Spleen (tissue), 11 donors: ENCODE data around the gene ANKS1B. TPM values are rescaled to one million over a fixed set of nuclear protein-coding genes. Genes with fewer than 3 reads are reported as not detected.

Experiments
- DNase-seq: peaks from one replicate; pipeline ENCODE4 v3.0.0-alpha.2; 2020
- H3K27ac ChIP-seq, 8 donors: fragments of 200-600 bp; sonication (generic) in 7 of 8; 1 replicate in 4 of 8; 2 replicates in 4 of 8; pipeline versions ENCODE4 v1.5.0 to v1.8.0; 2016 to 2021; ENCODE audit warnings: inconsistent platforms in 4 of 8, mild to moderate bottlenecking in 4 of 8, moderate library complexity in 1 of 8
- H3K27me3 ChIP-seq, 7 donors: fragments of 200-600 bp; sonication (generic) in 6 of 7; replicated peaks in 1 of 7; 1 replicate in 4 of 7; 2 replicates in 3 of 7; pipeline versions ENCODE4 v1.5.0 to v1.8.0; 2016 to 2021; ENCODE audit warnings: inconsistent platforms in 3 of 7, mild to moderate bottlenecking in 1 of 7
- H3K36me3 ChIP-seq, 6 donors: fragments of 200-600 bp; sonication (generic) in 5 of 6; 1 replicate in 4 of 6; 2 replicates in 2 of 6; pipeline versions ENCODE4 v1.5.0 to v1.8.0; 2016 to 2021; ENCODE audit warnings: inconsistent platforms in 2 of 6
- H3K4me1 ChIP-seq, 6 donors: fragments of 200-600 bp; sonication (generic) in 5 of 6; 1 replicate in 3 of 6; 2 replicates in 3 of 6; pipeline versions ENCODE4 v1.5.0 to v1.8.0; 2016 to 2021; ENCODE audit warnings: inconsistent platforms in 3 of 6
- H3K4me3 ChIP-seq, 8 donors: fragments of 200-600 bp; sonication (generic) in 7 of 8; 1 replicate in 4 of 8; 2 replicates in 4 of 8; pipeline versions ENCODE4 v1.5.0 to v1.8.0; 2016 to 2021; ENCODE audit warnings: inconsistent platforms in 4 of 8, mild to moderate bottlenecking in 4 of 8, moderate library complexity in 2 of 8
- H3K9me3 ChIP-seq, 8 donors: fragments of 200-600 bp; sonication (generic) in 7 of 8; 1 replicate in 4 of 8; 2 replicates in 4 of 8; pipeline versions ENCODE4 v1.5.0 to v1.8.0; 2016 to 2021; ENCODE audit warnings: inconsistent platforms in 4 of 8
- POLR2A ChIP-seq, 3 donors: fragments of 450-650 bp; IDR thresholded peaks; one replicate each; pipeline ENCODE4 v1.5.1; 2017; ENCODE audit warnings: antibody characterized with exemption in 3 of 3, mild to moderate bottlenecking in 1 of 3
- POLR2AphosphoS5 ChIP-seq, 3 donors: sonication (generic); formaldehyde crosslinking; IDR thresholded peaks; one replicate each; pipeline ENCODE4 v1.5.1; 2017; ENCODE audit warnings: antibody characterized with exemption in 3 of 3
- WGBS, 5 donors: extraction: QIAGEN DNeasy Blood & Tissue Kit in 3 of 5; methylation state at CpG; one replicate each; pipeline versions ENCODE4 v1.1.5 to v1.1.7; 2013 to 2018; 5-methylcytosine and 5-hydroxymethylcytosine counted together
- intact Hi-C: fragments of 100-400 bp; cut with DNase I; formaldehyde crosslinking; loops from one replicate; pipeline ENCODE4 v1.15.0; 2023; ENCODE audit warnings: low total_unique reads
- polyA plus RNA-seq, 3 donors: library from polyadenylated mRNA; stranded (reverse); fragments of 200-250 nt; gene quantifications; one replicate each; pipeline ENCODE4 v1.2.1, GENCODE V29; 2013
- total RNA-seq, 7 donors: library from RNA; depleted of rRNA in 3 of 7; stranded (reverse); fragments of >200 nt in 3 of 7; fragmentation: NEBNext Ultra II Directional in 4 of 7; extraction: Animal tissue kit (Norgen Biotek cat#: 25700) in 4 of 7; gene quantifications; one replicate each; pipeline versions ENCODE4 v1.1.0 to v1.2.1, GENCODE V29; 2016 to 2021
- TF ChIP-seq, protein P1 (sequence below), 11 experiments: fragments of 200-600 bp in 7 of 11; fragments of 450-650 bp in 4 of 11; sonication (generic) in 4 of 11; IDR thresholded peaks in 8 of 11; conservative IDR thresholded peaks in 3 of 11; 1 replicate in 7 of 11; 2 replicates in 4 of 11; pipeline versions ENCODE4 v1.4.0 to v1.8.0; 2016 to 2021; ENCODE audit warnings: antibody characterized with exemption in 11 of 11, inconsistent platforms in 4 of 11, mild to moderate bottlenecking in 1 of 11
- donor health status: healthy with polysubstance abuse.
- donor health status: DM: no; HTN: no; CAD: no; lungs with moderate emphysema.
- donor health status: DM: no; HTN: no; CAD: no.
- donor health status: Bipolar disorder and iron deficiency.
- donor health status: healthy.
- donor health status: DM: no; HTN: no; CAD: no.
- donor health status: DM: yes; HTN: yes; CAD: no.

ANKS1B gene
- total and polyA plus RNA-seq, 10 donors = 0.21 to 8.0 (median 4.2) TPM

DNA sequence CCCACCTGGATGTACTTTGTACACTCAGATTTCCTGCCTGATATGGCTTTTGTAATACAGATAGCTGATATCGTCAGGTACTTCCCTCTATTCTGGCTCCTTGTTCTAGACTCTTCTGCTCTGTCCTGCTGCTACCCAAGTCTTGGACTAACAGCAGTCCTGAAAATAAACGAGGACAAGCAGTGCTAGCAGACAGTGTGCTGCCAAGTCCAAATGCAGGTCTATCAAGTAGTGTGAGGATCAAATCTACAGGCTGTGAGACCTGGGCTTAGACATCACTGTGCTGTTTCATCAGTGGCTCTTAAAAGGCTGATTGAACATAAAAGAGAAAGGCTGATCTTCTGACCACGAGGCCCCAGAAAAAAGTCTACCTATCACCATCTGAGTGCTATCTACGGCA lies 921.6 kb downstream of the ANKS1B start:
- WGBS, 5 donors = 55 to 68% (median 63%) methylated on average over 4 of the region's 4 CpGs
- H3K36me3 ChIP-seq = no peaks in the 10 kb centered on the region
- TF ChIP-seq, protein P1, sequence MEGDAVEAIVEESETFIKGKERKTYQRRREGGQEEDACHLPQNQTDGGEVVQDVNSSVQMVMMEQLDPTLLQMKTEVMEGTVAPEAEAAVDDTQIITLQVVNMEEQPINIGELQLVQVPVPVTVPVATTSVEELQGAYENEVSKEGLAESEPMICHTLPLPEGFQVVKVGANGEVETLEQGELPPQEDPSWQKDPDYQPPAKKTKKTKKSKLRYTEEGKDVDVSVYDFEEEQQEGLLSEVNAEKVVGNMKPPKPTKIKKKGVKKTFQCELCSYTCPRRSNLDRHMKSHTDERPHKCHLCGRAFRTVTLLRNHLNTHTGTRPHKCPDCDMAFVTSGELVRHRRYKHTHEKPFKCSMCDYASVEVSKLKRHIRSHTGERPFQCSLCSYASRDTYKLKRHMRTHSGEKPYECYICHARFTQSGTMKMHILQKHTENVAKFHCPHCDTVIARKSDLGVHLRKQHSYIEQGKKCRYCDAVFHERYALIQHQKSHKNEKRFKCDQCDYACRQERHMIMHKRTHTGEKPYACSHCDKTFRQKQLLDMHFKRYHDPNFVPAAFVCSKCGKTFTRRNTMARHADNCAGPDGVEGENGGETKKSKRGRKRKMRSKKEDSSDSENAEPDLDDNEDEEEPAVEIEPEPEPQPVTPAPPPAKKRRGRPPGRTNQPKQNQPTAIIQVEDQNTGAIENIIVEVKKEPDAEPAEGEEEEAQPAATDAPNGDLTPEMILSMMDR (IDR thresholded peaks at IDR 0.05 in 8 of 11, conservative IDR thresholded peaks at IDR 0.05 in 3 of 11) = no peak
- no peak for TF ChIP-seq POLR2A (IDR thresholded peaks at IDR 0.05)
- no peak for TF ChIP-seq POLR2AphosphoS5 (IDR thresholded peaks at IDR 0.05)
- H3K9me3 ChIP-seq = no peaks in the 10 kb centered on the region
- no peak for DNase-seq
- intact Hi-C loops = no loop called here
- H3K27me3 ChIP-seq = no peaks in the 10 kb centered on the region
- H3K4me3 ChIP-seq = no peak overlapping the region
- no peak overlapping the region for H3K27ac ChIP-seq
- no peaks in the 10 kb centered on the region for H3K4me1 ChIP-seq

DNA sequence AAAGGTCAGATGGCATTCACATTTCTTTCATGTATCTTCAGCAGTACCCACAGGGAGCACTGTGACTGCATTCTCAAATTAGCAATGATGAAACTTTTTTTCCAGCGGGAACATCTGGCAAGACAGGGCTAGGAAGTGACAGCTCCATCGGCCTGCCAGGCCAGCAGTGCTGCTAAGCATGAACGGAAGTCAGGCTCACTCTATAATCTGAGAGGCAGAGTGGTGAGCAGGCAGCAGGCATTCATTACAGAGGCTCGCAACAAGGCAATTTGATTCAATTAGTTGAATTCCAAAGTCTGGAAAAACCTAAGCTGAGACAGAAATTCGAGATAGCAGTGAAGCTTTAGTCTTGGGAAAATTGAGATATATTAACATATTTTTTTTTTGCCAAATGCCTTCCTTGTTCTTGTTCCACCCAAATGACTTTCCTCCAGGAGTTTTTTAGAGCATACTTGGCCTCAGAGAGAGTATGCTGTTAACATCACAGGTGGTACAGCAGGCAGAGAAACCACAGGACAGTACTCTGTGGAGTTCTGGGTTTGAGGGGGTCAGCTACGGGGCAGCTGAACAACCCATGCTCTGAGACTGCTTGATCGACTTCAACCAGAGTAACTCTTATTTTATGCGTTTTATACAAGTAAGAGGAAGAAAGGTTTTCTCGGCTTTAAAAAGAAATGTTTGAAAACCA lies 924.8 kb downstream of the ANKS1B start:
- no peak for DNase-seq
- Histone ChIP-seq H3K4me1 (no peaks in the 10 kb centered on the region), H3K27ac (no peak overlapping the region), H3K36me3 (no peaks in the 10 kb centered on the region), H3K27me3 (no peaks in the 10 kb centered on the region), H3K9me3 (no peaks in the 10 kb centered on the region), H3K4me3 (no peak overlapping the region)
- intact Hi-C loops = no loop called here
- TF ChIP-seq POLR2A (IDR thresholded peaks at IDR 0.05) (no peak), POLR2AphosphoS5 (IDR thresholded peaks at IDR 0.05) (no peak)
- TF ChIP-seq, protein P1 (IDR thresholded peaks at IDR 0.05 in 8 of 11, conservative IDR thresholded peaks at IDR 0.05 in 3 of 11) = no peak
- WGBS, 5 donors = 57 to 62% (median 59%) methylated on average over 9 of the region's 9 CpGs

DNA sequence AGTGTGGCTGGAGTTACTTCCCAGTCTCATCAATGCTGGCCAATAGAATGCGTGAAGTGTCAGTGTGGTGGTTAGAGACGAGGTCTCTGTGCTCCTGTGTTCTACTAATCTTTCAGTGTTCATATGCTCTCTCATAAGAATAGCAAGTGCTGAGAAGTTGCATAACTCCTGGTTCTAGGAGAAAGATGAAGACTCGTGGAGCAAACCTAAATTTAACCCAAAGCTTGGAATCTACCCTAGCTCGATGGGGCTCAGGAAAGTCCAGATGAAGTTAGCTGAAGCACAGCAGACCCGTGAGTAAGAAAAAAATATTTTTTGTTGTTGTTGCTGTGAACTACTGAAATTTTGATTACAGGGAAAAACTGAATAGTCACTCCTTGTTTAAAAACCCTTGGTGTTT lies 927.1 kb downstream of the ANKS1B start:
- 69 to 85% (median 78%) methylated on average over 5 of the region's 5 CpGs for WGBS, 5 donors
- DNase-seq = no peak
- intact Hi-C loops = no loop called here
- H3K36me3 ChIP-seq = no peaks in the 10 kb centered on the region
- H3K27ac ChIP-seq = no peak overlapping the region
- H3K4me3 ChIP-seq = no peak overlapping the region
- no peaks in the 10 kb centered on the region for H3K9me3 ChIP-seq
- H3K27me3 ChIP-seq = no peaks in the 10 kb centered on the region
- no peaks in the 10 kb centered on the region for H3K4me1 ChIP-seq
- no peak for TF ChIP-seq POLR2A (IDR thresholded peaks at IDR 0.05)
- TF ChIP-seq POLR2AphosphoS5 (IDR thresholded peaks at IDR 0.05) = no peak
- TF ChIP-seq, protein P1 (IDR thresholded peaks at IDR 0.05 in 8 of 11, conservative IDR thresholded peaks at IDR 0.05 in 3 of 11) = no peak

DNA sequence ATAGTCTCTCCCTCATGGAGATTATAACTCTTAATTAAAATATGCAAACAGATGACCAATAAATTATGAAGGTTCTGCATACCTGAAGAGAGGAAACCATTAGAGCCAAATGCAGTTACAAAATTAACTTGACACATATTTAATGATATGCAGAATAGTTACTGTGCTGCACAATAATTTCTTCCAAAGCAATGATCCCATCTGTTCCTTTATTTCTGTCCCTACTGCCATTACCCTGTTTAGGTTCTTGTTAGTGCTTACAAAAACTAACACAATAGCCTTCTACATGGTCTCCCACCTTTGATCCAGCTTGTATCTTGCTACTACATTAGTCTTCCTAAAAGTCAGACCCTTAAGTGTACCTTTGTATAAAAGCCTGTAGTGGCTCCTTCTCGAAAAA lies 928.5 kb downstream of the ANKS1B start:
- Histone ChIP-seq H3K36me3 (no peaks in the 10 kb centered on the region), H3K4me1 (no peaks in the 10 kb centered on the region), H3K27ac (no peak overlapping the region), H3K9me3 (no peaks in the 10 kb centered on the region), H3K27me3 (no peaks in the 10 kb centered on the region), H3K4me3 (no peak overlapping the region)
- WGBS, 5 donors = 69 to 93% (median 77%) methylated on average over 1 of the region's 1 CpG
- no peak for DNase-seq
- TF ChIP-seq, protein P1 (IDR thresholded peaks at IDR 0.05 in 8 of 11, conservative IDR thresholded peaks at IDR 0.05 in 3 of 11) = no peak
- TF ChIP-seq POLR2A (IDR thresholded peaks at IDR 0.05) (no peak), POLR2AphosphoS5 (IDR thresholded peaks at IDR 0.05) (no peak)
- intact Hi-C loops = no loop called here
